Natural killer cell (primary cell): Measurements from ENCODE around the gene DOP1A. TPM values are rescaled to one million over a fixed set of nuclear protein-coding genes. Genes with fewer than 3 reads are reported as not detected.

Experiments
- ATAC-seq, 3 donors: fragments of 150-1000 bp in 2 of 3; fragments of 200-7000 bp in 1 of 3; cut with Tn5 transposase; 1 replicate in 1 of 3; 2 replicates in 2 of 3; pipeline ENCODE4 v1.10.0; 2021; ENCODE audit warnings: mild to moderate bottlenecking in 2 of 3, moderate library complexity in 2 of 3
- DNase-seq, 2 donors: peaks; one replicate each; pipeline versions ENCODE4 v3.0.0 to v3.0.0-alpha.2; 2013 to 2021; ENCODE audit warnings: mixed read lengths in 1 of 2
- H3K27ac ChIP-seq: one replicate; pipeline ENCODE4 v1.5.1; 2013; ENCODE audit warnings: mild to moderate bottlenecking, low read length
- H3K27me3 ChIP-seq: one replicate; pipeline ENCODE4 v1.6.1; 2013; ENCODE audit warnings: low read length; ENCODE audit not compliant: control insufficient read depth, insufficient read depth
- H3K36me3 ChIP-seq: one replicate; pipeline ENCODE4 v1.6.1; 2013; ENCODE audit warnings: low read length; ENCODE audit not compliant: control insufficient read depth, insufficient read depth
- H3K4me1 ChIP-seq: one replicate; pipeline ENCODE4 v1.6.1; 2013; ENCODE audit warnings: low read length; ENCODE audit not compliant: control insufficient read depth, insufficient read depth
- H3K4me3 ChIP-seq: one replicate; pipeline ENCODE4 v1.5.1; 2013; ENCODE audit warnings: low read length
- H3K9me3 ChIP-seq: one replicate; pipeline ENCODE4 v1.6.1; 2013; ENCODE audit warnings: low read length; ENCODE audit not compliant: control insufficient read depth, insufficient read depth
- H3K27ac Mint-ChIP-seq, 2 donors: one replicate each; pipeline ENCODE4 v1.8.0; 2022; ENCODE audit warnings: mild to moderate bottlenecking in 2 of 2, mixed read lengths in 2 of 2, moderate library complexity in 1 of 2
- H3K27me3 Mint-ChIP-seq, 2 donors: one replicate each; pipeline ENCODE4 v1.8.0; 2022; ENCODE audit warnings: low read depth in 2 of 2, mixed read lengths in 2 of 2
- H3K36me3 Mint-ChIP-seq: one replicate; pipeline ENCODE4 v1.8.0; 2022; ENCODE audit warnings: mixed read lengths
- H3K4me1 Mint-ChIP-seq, 2 donors: one replicate each; pipeline ENCODE4 v1.8.0; 2022; ENCODE audit warnings: mixed read lengths in 2 of 2
- H3K4me3 Mint-ChIP-seq: one replicate; pipeline ENCODE4 v1.8.0; 2022; ENCODE audit warnings: mild to moderate bottlenecking, moderate library complexity, mixed read lengths
- H3K9me3 Mint-ChIP-seq, 2 donors: one replicate each; pipeline ENCODE4 v1.8.0; 2022; ENCODE audit warnings: mixed read lengths in 2 of 2
- WGBS: methylation state at CpG from one replicate; pipeline ENCODE4 v1.1.7; 2013; ENCODE audit warnings: missing lambda C conversion rate; ENCODE audit not compliant: insufficient coverage; 5-methylcytosine and 5-hydroxymethylcytosine counted together
- intact Hi-C: fragments of 100-400 bp; cut with micrococcal nuclease; formaldehyde crosslinking; loops from one replicate; pipeline ENCODE4 v1.14.2; 2022
- total RNA-seq, 4 donors: library from RNA; stranded (reverse); fragments of 120-200 nt in 1 of 4; gene quantifications; one replicate each; pipeline versions ENCODE4 v1.2.3 to v1.2.4, GENCODE V29; 2013 to 2022
- TF ChIP-seq, protein P1 (sequence below): fragments of 200-600 bp; IDR thresholded peaks from one replicate; pipeline ENCODE4 v1.8.0; 2022; ENCODE audit warnings: antibody characterized with exemption

Gene DOP1A
- total RNA-seq, 3 donors from 2014 or later (not counting 1 experiment from before 2014, with no cell fraction given) = 23.5 to 36.7 (median 30.1) TPM

DNA sequence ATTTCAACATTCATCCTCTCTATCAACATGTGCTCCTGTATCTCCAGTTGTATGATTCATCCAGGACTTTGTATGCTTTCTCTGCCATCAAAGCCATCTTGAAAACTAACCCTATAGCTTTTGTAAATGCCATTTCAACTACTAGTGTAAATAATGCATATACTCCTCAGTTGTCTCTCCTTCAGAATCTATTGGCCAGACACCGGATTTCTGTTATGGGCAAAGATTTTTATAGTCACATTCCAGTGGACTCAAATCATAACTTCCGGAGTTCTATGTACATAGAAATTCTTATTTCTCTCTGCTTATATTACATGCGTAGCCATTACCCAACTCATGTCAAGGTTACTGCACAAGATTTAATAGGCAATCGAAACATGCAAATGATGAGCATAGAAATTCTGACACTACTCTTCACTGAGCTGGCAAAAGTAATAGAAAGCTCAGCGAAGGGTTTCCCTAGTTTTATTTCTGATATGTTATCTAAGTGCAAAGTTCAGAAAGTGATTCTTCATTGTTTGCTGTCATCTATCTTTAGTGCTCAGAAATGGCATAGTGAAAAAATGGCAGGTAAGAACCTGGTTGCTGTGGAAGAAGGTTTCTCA is 70.7 kb downstream of the DOP1A start:
- Histone ChIP-seq H3K36me3 (peaks cover 58% of the 10 kb centered on the region), H3K9me3 (no peaks in the 10 kb centered on the region), H3K4me3 (no peak overlapping the region), H3K27me3 (no peaks in the 10 kb centered on the region), H3K4me1 (no peaks in the 10 kb centered on the region), H3K27ac (no peak overlapping the region)
- intact Hi-C loops = no loop called here
- Mint-ChIP-seq H3K9me3 (no peaks in the 10 kb centered on the region), H3K36me3 (peaks cover 20% of the 10 kb centered on the region), H3K4me1 (no peaks in the 10 kb centered on the region), H3K4me3 (no peak overlapping the region), H3K27ac (no peak overlapping the region), H3K27me3 (no peaks in the 10 kb centered on the region)
- TF ChIP-seq, protein P1, sequence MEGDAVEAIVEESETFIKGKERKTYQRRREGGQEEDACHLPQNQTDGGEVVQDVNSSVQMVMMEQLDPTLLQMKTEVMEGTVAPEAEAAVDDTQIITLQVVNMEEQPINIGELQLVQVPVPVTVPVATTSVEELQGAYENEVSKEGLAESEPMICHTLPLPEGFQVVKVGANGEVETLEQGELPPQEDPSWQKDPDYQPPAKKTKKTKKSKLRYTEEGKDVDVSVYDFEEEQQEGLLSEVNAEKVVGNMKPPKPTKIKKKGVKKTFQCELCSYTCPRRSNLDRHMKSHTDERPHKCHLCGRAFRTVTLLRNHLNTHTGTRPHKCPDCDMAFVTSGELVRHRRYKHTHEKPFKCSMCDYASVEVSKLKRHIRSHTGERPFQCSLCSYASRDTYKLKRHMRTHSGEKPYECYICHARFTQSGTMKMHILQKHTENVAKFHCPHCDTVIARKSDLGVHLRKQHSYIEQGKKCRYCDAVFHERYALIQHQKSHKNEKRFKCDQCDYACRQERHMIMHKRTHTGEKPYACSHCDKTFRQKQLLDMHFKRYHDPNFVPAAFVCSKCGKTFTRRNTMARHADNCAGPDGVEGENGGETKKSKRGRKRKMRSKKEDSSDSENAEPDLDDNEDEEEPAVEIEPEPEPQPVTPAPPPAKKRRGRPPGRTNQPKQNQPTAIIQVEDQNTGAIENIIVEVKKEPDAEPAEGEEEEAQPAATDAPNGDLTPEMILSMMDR = no peak
- ATAC-seq (no peak), DNase-seq (no peak)
- 100% methylated on average over 5 of the region's 5 CpGs for WGBS

DNA sequence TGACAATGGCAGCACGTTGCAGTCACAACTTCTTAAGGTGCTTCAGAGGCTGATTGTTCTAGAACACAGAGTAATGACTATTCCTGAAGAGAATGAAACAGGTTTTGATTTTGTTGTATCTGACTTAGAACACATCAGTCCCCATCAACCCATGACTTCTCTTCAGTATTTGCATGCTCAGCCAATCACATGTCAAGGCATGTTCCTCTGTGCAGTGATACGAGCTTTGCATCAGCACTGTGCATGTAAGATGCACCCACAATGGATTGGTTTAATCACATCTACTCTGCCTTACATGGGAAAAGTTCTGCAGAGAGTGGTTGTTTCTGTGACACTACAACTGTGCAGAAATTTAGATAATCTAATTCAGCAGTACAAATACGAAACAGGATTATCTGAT is 71.3 kb downstream of the DOP1A start:
- H3K27me3 Mint-ChIP-seq = no peaks in the 10 kb centered on the region
- no peak for DNase-seq
- H3K36me3 Mint-ChIP-seq = peaks cover 26% of the 10 kb centered on the region
- ATAC-seq = no peak
- H3K27ac ChIP-seq = no peak overlapping the region
- H3K27me3 ChIP-seq = no peaks in the 10 kb centered on the region
- no peak overlapping the region for H3K4me3 Mint-ChIP-seq
- no peaks in the 10 kb centered on the region for H3K9me3 Mint-ChIP-seq
- no peaks in the 10 kb centered on the region for H3K4me1 Mint-ChIP-seq
- WGBS = 97% methylated on average over 2 of the region's 3 CpGs
- H3K4me1 ChIP-seq = no peaks in the 10 kb centered on the region
- no peak overlapping the region for H3K4me3 ChIP-seq
- H3K27ac Mint-ChIP-seq = no peak overlapping the region
- no peaks in the 10 kb centered on the region for H3K9me3 ChIP-seq
- intact Hi-C loops = no loop called here
- TF ChIP-seq, protein P1 = no peak
- peaks cover 62% of the 10 kb centered on the region for H3K36me3 ChIP-seq

DNA sequence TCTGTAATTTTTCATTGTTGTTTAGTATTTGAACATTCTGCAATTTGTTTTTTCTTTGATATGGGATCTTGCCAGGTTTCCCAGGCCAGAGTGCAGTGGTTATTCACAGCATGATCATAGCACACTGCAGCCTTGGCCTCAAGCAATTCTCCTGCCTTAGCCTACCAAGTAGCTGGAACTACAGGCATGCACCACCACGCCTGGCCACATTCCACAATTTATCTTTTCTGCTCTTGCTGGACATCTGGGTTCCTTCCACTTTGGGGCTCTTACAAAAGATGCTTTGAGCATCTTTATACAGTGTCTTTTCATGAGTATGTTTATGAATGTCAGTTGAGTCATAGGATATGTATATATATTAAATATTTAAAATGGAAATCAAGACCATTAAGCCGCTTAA is 83.6 kb downstream of the DOP1A start:
- Mint-ChIP-seq H3K27me3 (no peaks in the 10 kb centered on the region), H3K4me1 (no peaks in the 10 kb centered on the region), H3K4me3 (no peak overlapping the region), H3K27ac (no peak overlapping the region), H3K36me3 (peaks cover 7% of the 10 kb centered on the region), H3K9me3 (no peaks in the 10 kb centered on the region)
- Histone ChIP-seq H3K9me3 (no peaks in the 10 kb centered on the region), H3K36me3 (peaks cover 52% of the 10 kb centered on the region), H3K4me3 (no peak overlapping the region), H3K4me1 (no peaks in the 10 kb centered on the region), H3K27ac (no peak overlapping the region), H3K27me3 (no peaks in the 10 kb centered on the region)
- intact Hi-C loops = no loop called here
- 100% methylated on average over 2 of the region's 2 CpGs for WGBS
- TF ChIP-seq, protein P1 = no peak
- DNase-seq (no peak), ATAC-seq (no peak)

DNA sequence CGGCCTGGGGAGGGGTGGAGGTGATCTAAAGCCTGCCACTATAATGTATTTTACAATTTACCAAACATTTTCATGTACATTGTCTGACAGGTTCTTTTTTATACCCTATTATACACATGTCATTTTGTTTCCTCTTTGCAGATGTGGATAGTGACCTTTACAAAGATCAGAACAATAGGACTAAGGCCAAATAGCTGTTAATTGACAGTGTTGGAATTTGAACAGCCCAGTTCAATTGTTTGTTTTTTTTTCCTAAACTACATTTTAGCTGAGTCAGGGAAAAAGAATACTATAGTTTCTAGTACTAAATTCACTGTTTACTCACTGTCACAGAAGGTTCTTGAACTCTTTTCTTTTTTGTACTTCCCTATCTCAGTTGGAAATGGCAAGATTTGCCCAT is 85.4 kb downstream of the DOP1A start:
- WGBS = no CpG with 5 or more reads among the region's 1 CpG
- Histone ChIP-seq H3K36me3 (peaks cover 58% of the 10 kb centered on the region), H3K9me3 (no peaks in the 10 kb centered on the region), H3K27me3 (no peaks in the 10 kb centered on the region), H3K4me1 (no peaks in the 10 kb centered on the region), H3K27ac (no peak overlapping the region), H3K4me3 (no peak overlapping the region)
- Mint-ChIP-seq H3K4me3 (no peak overlapping the region), H3K27me3 (no peaks in the 10 kb centered on the region), H3K36me3 (peaks cover 17% of the 10 kb centered on the region), H3K4me1 (no peaks in the 10 kb centered on the region), H3K9me3 (no peaks in the 10 kb centered on the region), H3K27ac (no peak overlapping the region)
- TF ChIP-seq, protein P1 = no peak
- intact Hi-C loops = no loop called here
- DNase-seq (no peak), ATAC-seq (no peak)
